C4-2B (cell line): ENCODE results near the gene SPINK4.

ENCODE experiments used
- H3K27ac ChIP-seq: fragments of 450-650 bp; 2 replicates; pipeline ENCODE4 v1.5.1; 2017
- ZFX ChIP-seq: fragments of 450-650 bp; IDR thresholded peaks from 2 replicates; pipeline ENCODE4 v1.6.1; 2017
- TF ChIP-seq, protein P1 (sequence below): fragments of 450-650 bp; conservative IDR thresholded peaks from 2 replicates; pipeline ENCODE4 v1.5.1; 2017; ENCODE audit warnings: mild to moderate bottlenecking

SPINK4 gene

DNA sequence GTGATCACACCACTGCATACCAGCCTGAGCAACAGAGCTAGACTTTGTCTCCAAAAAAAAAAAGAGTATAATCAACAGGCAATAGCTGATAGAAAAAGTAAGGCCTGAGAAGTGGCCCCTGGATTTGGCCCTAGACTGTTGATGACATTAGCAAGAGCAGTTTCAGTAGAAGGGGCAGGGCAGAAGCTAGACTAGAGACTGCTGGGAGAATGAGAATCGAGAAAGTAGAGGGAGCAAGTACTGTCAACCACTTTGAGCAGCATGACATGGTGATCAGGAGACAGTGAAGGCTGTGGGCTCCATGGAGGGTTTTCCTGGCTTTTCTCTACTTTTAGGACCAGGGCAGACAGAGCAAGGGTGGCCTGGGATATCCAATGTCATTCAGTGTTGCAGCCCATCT lies 37.9 kb upstream of the SPINK4 start:
- no peak overlapping the region for H3K27ac ChIP-seq
- no peak for TF ChIP-seq ZFX
- TF ChIP-seq, protein P1, sequence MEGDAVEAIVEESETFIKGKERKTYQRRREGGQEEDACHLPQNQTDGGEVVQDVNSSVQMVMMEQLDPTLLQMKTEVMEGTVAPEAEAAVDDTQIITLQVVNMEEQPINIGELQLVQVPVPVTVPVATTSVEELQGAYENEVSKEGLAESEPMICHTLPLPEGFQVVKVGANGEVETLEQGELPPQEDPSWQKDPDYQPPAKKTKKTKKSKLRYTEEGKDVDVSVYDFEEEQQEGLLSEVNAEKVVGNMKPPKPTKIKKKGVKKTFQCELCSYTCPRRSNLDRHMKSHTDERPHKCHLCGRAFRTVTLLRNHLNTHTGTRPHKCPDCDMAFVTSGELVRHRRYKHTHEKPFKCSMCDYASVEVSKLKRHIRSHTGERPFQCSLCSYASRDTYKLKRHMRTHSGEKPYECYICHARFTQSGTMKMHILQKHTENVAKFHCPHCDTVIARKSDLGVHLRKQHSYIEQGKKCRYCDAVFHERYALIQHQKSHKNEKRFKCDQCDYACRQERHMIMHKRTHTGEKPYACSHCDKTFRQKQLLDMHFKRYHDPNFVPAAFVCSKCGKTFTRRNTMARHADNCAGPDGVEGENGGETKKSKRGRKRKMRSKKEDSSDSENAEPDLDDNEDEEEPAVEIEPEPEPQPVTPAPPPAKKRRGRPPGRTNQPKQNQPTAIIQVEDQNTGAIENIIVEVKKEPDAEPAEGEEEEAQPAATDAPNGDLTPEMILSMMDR: no peak

DNA sequence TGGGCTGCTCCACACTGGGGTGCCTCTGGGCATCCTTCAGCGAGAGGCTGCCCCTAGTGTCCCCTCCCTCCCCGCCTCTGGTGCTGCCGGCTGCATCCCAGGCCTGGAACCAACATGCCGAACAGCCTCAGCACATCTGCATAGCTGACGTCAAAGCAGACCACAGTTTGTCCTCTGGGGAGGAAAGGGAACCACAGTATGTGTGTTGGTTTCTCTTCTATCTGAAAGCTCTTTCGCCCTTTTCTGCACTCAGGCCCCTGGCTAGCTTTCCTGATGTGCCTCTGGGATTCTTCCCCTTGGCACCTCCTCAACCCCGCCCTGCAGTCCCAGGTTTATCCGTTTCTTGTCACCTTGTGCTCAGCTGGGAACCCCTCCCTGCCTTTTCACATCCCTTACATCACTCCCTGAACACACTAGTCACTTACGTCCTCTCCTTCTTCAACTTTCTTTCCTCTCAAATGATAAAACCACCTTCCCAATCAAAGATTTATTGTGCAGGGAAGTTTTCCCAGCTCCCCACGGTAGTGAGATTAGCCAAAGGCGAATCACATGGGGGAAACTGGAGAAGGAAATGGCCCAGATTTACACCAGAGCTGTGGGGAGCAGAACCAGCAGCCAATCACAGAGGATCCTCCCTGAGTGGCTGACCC lies 37.3 kb upstream of the SPINK4 start:
- TF ChIP-seq ZFX: no peak
- TF ChIP-seq, protein P1: no peak
- no peak overlapping the region for H3K27ac ChIP-seq

DNA sequence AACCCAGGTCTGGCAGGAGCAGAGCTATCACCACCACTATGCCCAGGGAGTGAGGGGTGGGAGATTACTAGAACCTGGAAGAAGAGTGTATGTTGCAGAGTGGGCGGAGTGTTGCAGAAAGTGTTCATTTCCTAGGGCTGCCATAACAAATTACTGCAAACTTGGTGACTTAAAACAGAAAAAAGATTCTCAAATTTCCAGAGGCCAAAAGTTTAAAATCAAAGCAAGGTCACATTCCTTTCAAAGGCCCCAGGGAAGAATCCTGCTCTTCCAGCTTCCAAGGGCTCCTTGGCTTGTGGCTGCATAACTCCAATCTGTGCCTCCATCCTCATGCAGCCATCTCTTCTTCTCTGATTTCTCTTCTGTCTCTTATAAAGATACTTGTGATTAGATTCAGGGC lies 30.6 kb upstream of the SPINK4 start:
- H3K27ac ChIP-seq: no peak overlapping the region

DNA sequence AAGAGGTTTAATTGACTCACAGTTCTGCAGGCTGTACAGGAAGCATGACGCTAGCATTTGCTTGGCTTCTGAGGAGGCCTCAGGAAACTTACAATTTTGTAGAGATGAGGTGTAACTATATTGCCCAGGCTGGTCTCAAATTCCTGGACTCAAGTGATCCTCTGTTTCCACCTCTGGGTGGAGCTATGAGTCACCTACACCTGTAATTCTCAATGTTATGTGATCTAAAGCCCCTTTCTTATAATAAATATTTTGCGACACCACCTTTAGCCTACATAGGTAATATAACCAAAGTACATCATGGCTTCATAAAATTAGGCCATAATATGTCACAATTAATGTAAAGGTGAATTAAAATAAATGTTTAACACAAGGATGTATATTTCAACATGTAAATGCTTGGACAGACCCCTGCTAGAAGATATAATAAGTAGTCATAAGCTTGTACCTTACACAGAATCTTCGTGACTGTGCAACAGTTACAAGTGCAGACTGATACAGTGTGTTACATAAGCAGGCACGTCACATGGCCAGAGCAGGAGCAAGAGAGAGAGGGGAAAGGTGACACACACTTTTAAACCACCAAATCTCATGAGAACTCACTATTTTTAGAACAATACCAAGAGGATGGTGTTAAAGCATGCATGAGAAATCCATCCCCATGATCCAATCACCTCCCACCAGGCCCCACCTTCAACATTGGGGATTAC lies 29.8 kb upstream of the SPINK4 start:
- TF ChIP-seq ZFX: no peak
- TF ChIP-seq, protein P1: no peak
- no peak overlapping the region for H3K27ac ChIP-seq

More for the DNA sequence above, 30.6 kb upstream of the SPINK4 start:
- TF ChIP-seq, protein P1: no peak
- TF ChIP-seq ZFX: no peak

DNA sequence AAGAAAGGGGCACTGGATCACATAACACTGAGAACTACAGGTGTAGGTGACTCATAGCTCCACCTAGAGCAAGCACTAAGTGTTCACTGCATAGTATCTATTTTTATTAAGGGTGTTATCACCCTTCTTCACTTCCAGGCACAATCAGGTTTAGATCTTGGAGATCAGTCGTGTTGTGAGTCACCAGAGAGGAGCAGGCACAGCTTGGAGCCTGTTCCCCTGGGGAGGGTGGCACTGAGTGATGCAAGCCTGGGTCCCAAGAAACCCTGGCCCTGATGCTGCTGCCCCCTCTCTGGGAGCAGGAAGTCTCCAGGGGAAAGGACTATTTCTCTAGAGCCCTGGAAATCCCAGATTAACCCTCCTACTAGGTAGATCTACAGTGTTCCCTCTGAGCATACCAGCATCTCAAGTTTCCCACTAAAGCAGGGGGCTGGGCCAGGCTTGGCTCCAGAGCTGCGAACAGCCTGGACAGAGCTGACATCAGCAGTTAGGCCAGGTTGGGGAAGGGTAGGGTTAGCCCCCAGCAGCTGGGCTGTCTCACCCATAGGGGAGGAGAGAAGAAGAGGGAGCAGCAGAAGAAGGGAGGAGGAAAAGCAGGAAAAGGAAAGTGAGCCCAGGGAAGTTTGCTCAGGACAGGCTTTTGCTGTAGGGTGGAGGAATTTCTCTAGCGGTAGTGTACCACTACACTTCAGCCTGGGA lies 28.1 kb upstream of the SPINK4 start:
- TF ChIP-seq, protein P1: no peak
- TF ChIP-seq ZFX: no peak
- H3K27ac ChIP-seq: no peak overlapping the region

DNA sequence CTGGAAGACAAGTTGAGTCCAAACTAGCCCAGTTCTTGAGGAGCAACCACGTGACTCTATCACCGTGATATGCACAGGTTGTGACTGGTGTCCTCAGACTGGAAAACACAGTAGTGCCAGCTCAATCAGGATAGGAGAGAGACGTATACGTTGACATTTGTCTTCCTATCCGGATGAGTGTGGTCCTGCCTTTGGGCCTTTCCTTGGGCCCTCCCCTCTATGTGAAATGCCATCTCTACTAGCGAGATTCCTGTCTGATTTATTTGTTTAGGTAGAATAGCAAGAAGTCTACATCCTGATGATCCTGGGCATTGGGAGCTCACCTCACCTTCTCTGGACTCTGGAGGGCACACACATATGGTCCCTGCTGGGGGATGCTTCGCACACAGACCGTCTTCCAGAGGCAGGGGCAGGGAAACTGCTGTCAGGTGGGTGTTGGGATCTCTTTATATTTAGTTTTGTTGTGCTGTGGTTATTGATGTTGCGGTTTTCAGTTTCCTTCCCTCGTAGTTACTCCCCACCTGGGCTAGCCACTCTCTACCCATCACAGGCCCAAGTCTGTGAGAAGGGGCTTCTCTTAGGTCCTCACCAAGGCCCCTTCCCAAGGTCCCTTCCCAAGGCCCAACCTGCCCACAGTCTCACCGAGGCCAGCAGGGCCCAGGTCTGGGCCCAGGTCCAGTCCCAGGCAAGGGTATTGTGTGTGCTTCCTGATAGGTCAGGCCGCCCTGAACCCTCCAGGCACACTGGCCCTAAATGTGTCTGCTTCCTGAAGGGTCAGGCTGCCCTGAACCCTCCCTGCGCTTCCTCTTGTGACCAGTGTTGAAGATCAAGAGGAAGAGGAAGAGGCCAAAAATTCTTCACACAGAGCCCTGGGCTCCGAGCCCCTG lies 19.0 kb upstream of the SPINK4 start:
- no peak overlapping the region for H3K27ac ChIP-seq
- TF ChIP-seq, protein P1: no peak
- TF ChIP-seq ZFX: no peak
